ENCODE results near the gene KLHL29. TPM values are rescaled to one million over a fixed set of nuclear protein-coding genes. Genes with fewer than 3 reads are reported as not detected.

The KLHL29 gene
- total and polyA plus RNA-seq, 8 donors: 0.91 to 6.6 (median 2.6) TPM

GRCh38 chr2:23402205-23402740 lies 17.3 kb downstream of the KLHL29 start:
- Histone ChIP-seq H3K36me3 (no peaks in the 10 kb centered on the region), H3K27me3 (no peaks in the 10 kb centered on the region), H3K27ac (no peak overlapping the region), H3K4me3 (no peak overlapping the region), H3K4me1 (no peaks in the 10 kb centered on the region), H3K9me3 (no peaks in the 10 kb centered on the region)
- 24 to 26% methylated on average over 6 of the region's 6 CpGs for WGBS, 2 donors
- FAIRE-seq (no peak), DNase-seq (no peak), ATAC-seq (peak in 3 of 4 donors; percentile 6 to 54 (median 44))
- TF ChIP-seq, protein P1, sequence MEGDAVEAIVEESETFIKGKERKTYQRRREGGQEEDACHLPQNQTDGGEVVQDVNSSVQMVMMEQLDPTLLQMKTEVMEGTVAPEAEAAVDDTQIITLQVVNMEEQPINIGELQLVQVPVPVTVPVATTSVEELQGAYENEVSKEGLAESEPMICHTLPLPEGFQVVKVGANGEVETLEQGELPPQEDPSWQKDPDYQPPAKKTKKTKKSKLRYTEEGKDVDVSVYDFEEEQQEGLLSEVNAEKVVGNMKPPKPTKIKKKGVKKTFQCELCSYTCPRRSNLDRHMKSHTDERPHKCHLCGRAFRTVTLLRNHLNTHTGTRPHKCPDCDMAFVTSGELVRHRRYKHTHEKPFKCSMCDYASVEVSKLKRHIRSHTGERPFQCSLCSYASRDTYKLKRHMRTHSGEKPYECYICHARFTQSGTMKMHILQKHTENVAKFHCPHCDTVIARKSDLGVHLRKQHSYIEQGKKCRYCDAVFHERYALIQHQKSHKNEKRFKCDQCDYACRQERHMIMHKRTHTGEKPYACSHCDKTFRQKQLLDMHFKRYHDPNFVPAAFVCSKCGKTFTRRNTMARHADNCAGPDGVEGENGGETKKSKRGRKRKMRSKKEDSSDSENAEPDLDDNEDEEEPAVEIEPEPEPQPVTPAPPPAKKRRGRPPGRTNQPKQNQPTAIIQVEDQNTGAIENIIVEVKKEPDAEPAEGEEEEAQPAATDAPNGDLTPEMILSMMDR (IDR thresholded peaks at IDR 0.05): no peak
- intact Hi-C loops (cut with DNase I): no loop called here

GRCh38 chr2:23404426-23404825 lies 19.4 kb downstream of the KLHL29 start:
- H3K27me3 ChIP-seq: no peaks in the 10 kb centered on the region
- TF ChIP-seq, protein P1 (IDR thresholded peaks at IDR 0.05): no peak
- peak overlapping the region in 2 of 4 donors; percentile 2 to 38 for H3K27ac ChIP-seq
- ATAC-seq: peak; percentile 46 to 84 (median 80)
- no peak overlapping the region for H3K4me3 ChIP-seq
- FAIRE-seq: no peak
- no peaks in the 10 kb centered on the region for H3K4me1 ChIP-seq
- no peak for DNase-seq
- H3K9me3 ChIP-seq: no peaks in the 10 kb centered on the region
- WGBS, 2 donors: 15 to 17% methylated on average over 8 of the region's 8 CpGs
- intact Hi-C loops (cut with DNase I): no loop called here
- no peaks in the 10 kb centered on the region for H3K36me3 ChIP-seq

DNA sequence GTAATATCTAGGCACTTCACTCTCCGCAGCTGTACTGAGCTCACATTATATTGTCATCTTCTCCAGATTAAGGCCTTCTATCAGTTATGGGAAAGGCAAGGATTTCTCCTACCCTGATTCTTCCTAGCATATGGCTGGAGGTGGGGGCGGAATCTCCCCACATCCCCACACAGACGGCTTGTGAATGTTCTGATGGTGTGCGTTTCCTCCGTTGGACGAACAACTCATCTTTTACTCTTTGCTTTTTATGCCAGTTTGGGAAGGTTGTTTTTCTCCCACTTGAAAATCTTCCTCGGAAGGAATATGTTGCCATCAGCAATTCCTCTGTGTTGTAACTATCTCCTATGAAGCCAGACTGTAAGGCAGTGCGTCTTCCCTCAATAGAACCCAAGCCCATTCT lies 24.3 kb downstream of the KLHL29 start:
- ATAC-seq (no peak), FAIRE-seq (no peak), DNase-seq (no peak)
- TF ChIP-seq, protein P1 (IDR thresholded peaks at IDR 0.05): no peak
- Histone ChIP-seq H3K36me3 (no peaks in the 10 kb centered on the region), H3K4me3 (no peak overlapping the region), H3K4me1 (no peaks in the 10 kb centered on the region), H3K9me3 (no peaks in the 10 kb centered on the region), H3K27ac (no peak overlapping the region), H3K27me3 (no peaks in the 10 kb centered on the region)
- intact Hi-C loops (cut with DNase I): no loop called here
- 86% methylated on average over 8 of the region's 8 CpGs for WGBS, 2 donors

DNA sequence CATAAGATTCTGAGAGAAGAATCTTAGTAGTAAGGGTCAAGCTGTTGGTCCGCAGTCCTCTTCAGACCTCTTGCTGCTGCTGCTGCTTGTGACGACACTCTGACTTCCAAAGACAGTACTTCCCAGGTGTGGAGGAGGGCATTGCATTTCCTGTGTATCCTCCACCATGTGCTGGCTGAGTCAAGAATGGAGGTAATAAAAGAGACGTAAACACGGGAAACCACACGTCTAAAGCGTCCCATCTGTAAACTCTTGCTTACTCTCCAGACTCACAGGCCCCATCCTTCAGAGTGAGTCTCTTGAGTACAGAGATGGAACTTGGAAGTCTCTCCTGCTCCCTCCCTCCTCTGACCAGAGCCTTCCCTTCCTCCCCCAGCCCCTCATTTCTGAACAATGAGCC lies 25.6 kb downstream of the KLHL29 start:
- ATAC-seq (no peak), FAIRE-seq (no peak)
- TF ChIP-seq, protein P1 (IDR thresholded peaks at IDR 0.05): no peak

DNA sequence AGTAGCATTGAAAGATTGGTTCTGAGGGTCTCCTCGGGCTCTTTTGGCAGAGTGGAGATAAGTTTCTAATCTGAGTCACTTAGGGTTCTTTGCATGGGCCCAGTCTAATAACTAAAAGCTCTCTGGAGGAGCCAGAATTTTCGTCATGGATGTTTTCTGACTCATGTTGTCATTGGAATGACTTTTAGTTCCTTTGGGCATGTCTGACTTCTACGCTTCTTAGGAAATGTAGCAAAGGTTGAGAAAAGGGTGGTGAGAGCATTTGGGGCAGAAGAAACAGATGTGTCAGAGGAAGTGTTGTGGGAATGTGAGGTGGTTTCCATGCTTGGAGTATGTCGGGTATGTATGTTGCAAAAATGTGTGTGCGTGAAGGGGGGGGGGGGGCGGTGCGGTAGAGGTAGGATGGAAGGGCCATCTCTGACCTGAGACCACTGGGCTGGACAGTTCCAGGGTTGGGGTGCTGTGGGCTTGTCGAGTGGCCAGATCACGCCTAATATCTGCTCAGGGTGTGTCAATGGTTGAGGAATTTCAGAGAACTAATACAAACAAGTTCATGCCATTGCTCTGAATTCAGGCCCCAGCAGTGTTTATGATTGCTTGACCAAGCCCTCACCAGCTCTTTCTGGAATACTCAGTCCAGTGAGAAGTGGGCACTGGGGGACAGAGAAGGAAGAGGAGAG lies 26.9 kb downstream of the KLHL29 start:
- no peak for FAIRE-seq
- H3K27me3 ChIP-seq: no peaks in the 10 kb centered on the region
- H3K9me3 ChIP-seq: no peaks in the 10 kb centered on the region
- no peak overlapping the region for H3K27ac ChIP-seq
- H3K4me3 ChIP-seq: no peak overlapping the region
- WGBS, 2 donors: 75 to 91% methylated on average over 9 of the region's 9 CpGs
- intact Hi-C loops (cut with DNase I): no loop called here
- ATAC-seq: peak in 1 of 4 donors; percentile 44
- no peaks in the 10 kb centered on the region for H3K4me1 ChIP-seq
- DNase-seq: no peak
- no peaks in the 10 kb centered on the region for H3K36me3 ChIP-seq
- TF ChIP-seq, protein P1 (IDR thresholded peaks at IDR 0.05): no peak

More for the DNA sequence above, 25.6 kb downstream of the KLHL29 start:
- H3K27me3 ChIP-seq: no peaks in the 10 kb centered on the region
- DNase-seq: no peak
- 79 to 83% methylated on average over 6 of the region's 6 CpGs for WGBS, 2 donors
- no peaks in the 10 kb centered on the region for H3K36me3 ChIP-seq
- no peaks in the 10 kb centered on the region for H3K9me3 ChIP-seq
- no peak overlapping the region for H3K27ac ChIP-seq
- no peak overlapping the region for H3K4me3 ChIP-seq
- intact Hi-C loops (cut with DNase I): no loop called here
- H3K4me1 ChIP-seq: no peaks in the 10 kb centered on the region

All from pancreas (tissue), 10 donors.